ENCODE data around the gene PRM1.

PRM1 gene

DNA sequence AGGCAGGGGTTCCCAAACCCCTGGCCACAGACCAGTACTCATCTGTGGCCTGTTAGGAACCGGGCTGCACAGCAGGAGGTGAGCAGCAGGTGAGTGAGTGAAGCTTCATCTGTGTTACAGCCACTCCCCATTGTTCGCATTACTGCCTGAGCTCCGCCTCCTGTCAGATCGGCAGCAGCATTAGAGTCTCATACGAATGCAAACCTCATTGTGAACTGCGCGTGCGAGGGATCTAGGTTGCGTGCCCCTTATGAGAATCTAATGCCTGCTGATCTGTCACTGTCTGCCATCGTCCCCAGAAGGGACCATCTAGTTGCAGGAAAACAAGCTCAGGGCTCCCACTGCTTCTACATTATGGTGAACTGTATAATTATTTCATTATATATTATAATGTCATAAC is 39.0 kb upstream of the PRM1 start:
- Histone ChIP-seq H3K79me2 (ENCODE audit: control insufficient read depth, low read length) (no peaks in the 10 kb centered on the region), H3K4me3 (ENCODE audit: low read length) (no peak overlapping the region), H3K27me3 (ENCODE audit: control insufficient read depth, low read length) (peaks cover 8% of the 10 kb centered on the region; the same call in 1 of the 2 replicates), H3K9me3 (ENCODE audit: control insufficient read depth, insufficient read depth, low read length) (no peaks in the 10 kb centered on the region), H3K9me2 (replicated peaks; ENCODE audit: control insufficient read depth, low read length) (no peaks in the 10 kb centered on the region), H3K4me2 (ENCODE audit: low read length) (no peak overlapping the region), H3F3A (ENCODE audit: control insufficient read depth, insufficient read depth) (peaks cover 6% of the 10 kb centered on the region), H3K36me3 (ENCODE audit: control insufficient read depth, low read length) (no peaks in the 10 kb centered on the region), H4K20me1 (ENCODE audit: control insufficient read depth, insufficient read depth, low read depth, low read length) (no peaks in the 10 kb centered on the region), H3K27ac (ENCODE audit: low read depth, low read length) (no peak overlapping the region), H3K4me1 (ENCODE audit: control insufficient read depth, low read length) (peaks cover 33% of the 10 kb centered on the region)
- TF ChIP-seq EZH2phosphoT487 (IDR thresholded peaks at IDR 0.05; ENCODE audit: borderline replicate concordance, low read length), result no peak
- TF ChIP-seq, protein P1, sequence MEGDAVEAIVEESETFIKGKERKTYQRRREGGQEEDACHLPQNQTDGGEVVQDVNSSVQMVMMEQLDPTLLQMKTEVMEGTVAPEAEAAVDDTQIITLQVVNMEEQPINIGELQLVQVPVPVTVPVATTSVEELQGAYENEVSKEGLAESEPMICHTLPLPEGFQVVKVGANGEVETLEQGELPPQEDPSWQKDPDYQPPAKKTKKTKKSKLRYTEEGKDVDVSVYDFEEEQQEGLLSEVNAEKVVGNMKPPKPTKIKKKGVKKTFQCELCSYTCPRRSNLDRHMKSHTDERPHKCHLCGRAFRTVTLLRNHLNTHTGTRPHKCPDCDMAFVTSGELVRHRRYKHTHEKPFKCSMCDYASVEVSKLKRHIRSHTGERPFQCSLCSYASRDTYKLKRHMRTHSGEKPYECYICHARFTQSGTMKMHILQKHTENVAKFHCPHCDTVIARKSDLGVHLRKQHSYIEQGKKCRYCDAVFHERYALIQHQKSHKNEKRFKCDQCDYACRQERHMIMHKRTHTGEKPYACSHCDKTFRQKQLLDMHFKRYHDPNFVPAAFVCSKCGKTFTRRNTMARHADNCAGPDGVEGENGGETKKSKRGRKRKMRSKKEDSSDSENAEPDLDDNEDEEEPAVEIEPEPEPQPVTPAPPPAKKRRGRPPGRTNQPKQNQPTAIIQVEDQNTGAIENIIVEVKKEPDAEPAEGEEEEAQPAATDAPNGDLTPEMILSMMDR (IDR thresholded peaks at IDR 0.05; ENCODE audit: low read depth, low read length, poor library complexity, severe bottlenecking), result no peak

DNA sequence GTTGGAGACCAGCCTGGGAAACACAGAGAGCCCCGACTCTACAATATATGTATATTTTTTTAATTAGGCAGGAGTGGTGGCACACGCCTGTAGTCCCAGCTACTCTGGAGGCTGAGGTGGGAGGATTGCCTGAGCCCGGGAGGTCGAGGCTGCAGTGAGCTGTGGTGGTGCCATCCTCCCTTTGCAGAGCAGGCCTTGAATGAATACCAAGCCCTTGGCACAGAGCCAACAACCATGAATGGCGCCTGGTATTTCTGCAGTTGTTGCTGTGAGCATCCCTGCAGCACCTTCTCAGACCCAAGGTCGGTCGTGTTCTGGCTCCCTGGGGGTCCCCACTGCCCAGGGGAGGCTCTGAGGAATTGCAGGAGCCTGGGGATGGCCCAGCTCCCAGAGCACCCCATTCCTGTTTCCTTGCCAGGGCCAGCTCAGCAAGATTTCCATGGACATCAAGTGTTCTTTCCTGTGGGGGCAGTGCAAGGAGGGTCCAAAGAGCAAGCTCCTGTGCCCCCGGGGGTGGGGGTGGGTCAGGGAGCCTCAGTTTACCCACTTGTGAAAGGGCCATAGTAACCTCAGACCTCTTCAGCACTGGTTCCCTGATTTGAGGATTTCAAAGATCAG is 38.5 kb upstream of the PRM1 start:
- H3K4me3 ChIP-seq (ENCODE audit: low read length), result no peak overlapping the region
- H3K4me1 ChIP-seq (ENCODE audit: control insufficient read depth, low read length), result peaks cover 33% of the 10 kb centered on the region
- no peaks in the 10 kb centered on the region for H3K9me3 ChIP-seq (ENCODE audit: control insufficient read depth, insufficient read depth, low read length)
- H4K20me1 ChIP-seq (ENCODE audit: control insufficient read depth, insufficient read depth, low read depth, low read length), result no peaks in the 10 kb centered on the region
- TF ChIP-seq, protein P1 (IDR thresholded peaks at IDR 0.05; ENCODE audit: low read depth, low read length, poor library complexity, severe bottlenecking), result no peak
- TF ChIP-seq EZH2phosphoT487 (IDR thresholded peaks at IDR 0.05; ENCODE audit: borderline replicate concordance, low read length), result no peak
- H3K27ac ChIP-seq (ENCODE audit: low read depth, low read length), result no peak overlapping the region
- peaks cover 6% of the 10 kb centered on the region for H3F3A ChIP-seq (ENCODE audit: control insufficient read depth, insufficient read depth)
- no peak overlapping the region for H3K4me2 ChIP-seq (ENCODE audit: low read length)
- no peaks in the 10 kb centered on the region for H3K9me2 ChIP-seq (replicated peaks; ENCODE audit: control insufficient read depth, low read length)
- no peaks in the 10 kb centered on the region for H3K79me2 ChIP-seq (ENCODE audit: control insufficient read depth, low read length)
- H3K27me3 ChIP-seq (ENCODE audit: control insufficient read depth, low read length), result peaks cover 4% of the 10 kb centered on the region; the same call in 1 of the 2 replicates
- H3K36me3 ChIP-seq (ENCODE audit: control insufficient read depth, low read length), result no peaks in the 10 kb centered on the region

DNA sequence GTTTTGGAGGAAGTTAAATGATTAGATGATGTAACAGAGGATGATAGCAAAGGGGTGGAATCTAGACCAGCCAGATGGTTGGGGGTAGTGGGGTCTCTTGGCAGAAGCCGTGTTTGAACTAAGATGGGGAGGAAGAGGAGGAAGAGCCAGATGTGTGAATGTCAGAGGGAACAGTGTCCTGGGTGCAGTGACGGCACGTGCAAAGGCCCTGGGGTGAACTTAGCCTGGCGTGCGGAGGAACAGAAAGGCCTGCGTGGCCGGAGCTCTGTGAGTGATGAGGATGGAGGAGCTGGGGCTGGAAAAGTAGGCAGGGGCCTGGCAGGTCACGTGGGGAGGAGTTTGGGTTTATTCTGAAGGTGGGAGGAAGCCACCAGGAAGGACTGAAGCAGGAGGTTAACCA is 37.7 kb upstream of the PRM1 start:
- Histone ChIP-seq H3K9me2 (replicated peaks; ENCODE audit: control insufficient read depth, low read length) (no peaks in the 10 kb centered on the region), H3K27me3 (ENCODE audit: control insufficient read depth, low read length) (peaks cover 7% of the 10 kb centered on the region; the same call in 1 of the 2 replicates), H3K27ac (ENCODE audit: low read depth, low read length) (no peak overlapping the region), H4K20me1 (ENCODE audit: control insufficient read depth, insufficient read depth, low read depth, low read length) (no peaks in the 10 kb centered on the region), H3K4me2 (ENCODE audit: low read length) (no peak overlapping the region), H3F3A (ENCODE audit: control insufficient read depth, insufficient read depth) (peaks cover 6% of the 10 kb centered on the region), H3K79me2 (ENCODE audit: control insufficient read depth, low read length) (no peaks in the 10 kb centered on the region), H3K36me3 (ENCODE audit: control insufficient read depth, low read length) (no peaks in the 10 kb centered on the region), H3K4me3 (ENCODE audit: low read length) (no peak overlapping the region), H3K4me1 (ENCODE audit: control insufficient read depth, low read length) (peaks cover 41% of the 10 kb centered on the region), H3K9me3 (ENCODE audit: control insufficient read depth, insufficient read depth, low read length) (no peaks in the 10 kb centered on the region)
- TF ChIP-seq EZH2phosphoT487 (IDR thresholded peaks at IDR 0.05; ENCODE audit: borderline replicate concordance, low read length), result no peak
- TF ChIP-seq, protein P1 (IDR thresholded peaks at IDR 0.05; ENCODE audit: low read depth, low read length, poor library complexity, severe bottlenecking), result no peak

Data from DOHH2 (cell line).